SK-N-SH (cell line): ENCODE data around the gene ZFHX3.

Source experiments
- EP300 ChIP-seq, 2 experiments: IDR thresholded peaks; 2 replicates each; pipeline versions ENCODE4 v1.4.0 to v1.6.1; 2012; ENCODE audit warnings: borderline replicate concordance in 1 of 2, low read depth in 1 of 2, low read length in 1 of 2
- JUND ChIP-seq: IDR thresholded peaks from 2 replicates; pipeline ENCODE4 v1.4.0; 2012
- NFIC ChIP-seq: IDR thresholded peaks from 2 replicates; pipeline ENCODE4 v1.4.0; 2012; ENCODE audit warnings: borderline replicate concordance
- NRF1 ChIP-seq: IDR thresholded peaks from 2 replicates; pipeline ENCODE4 v1.6.1; 2012; ENCODE audit warnings: low read depth, mild to moderate bottlenecking, low read length
- RAD21 ChIP-seq: IDR thresholded peaks from 2 replicates; pipeline ENCODE4 v1.6.1; 2012; ENCODE audit warnings: mild to moderate bottlenecking, low read length
- RCOR1 ChIP-seq: fragments of 150-350 bp; IDR thresholded peaks from 2 replicates; pipeline ENCODE4 v1.6.1; 2017; ENCODE audit warnings: antibody characterized with exemption, low read length
- RFX5 ChIP-seq: IDR thresholded peaks from 2 replicates; pipeline ENCODE4 v1.6.1; 2012; ENCODE audit warnings: mild to moderate bottlenecking, improper control_type of control experiment, low read length
- SMC3 ChIP-seq: IDR thresholded peaks from 2 replicates; pipeline ENCODE4 v1.6.1; 2012; ENCODE audit warnings: low read depth, low read length, improper control_type of control experiment
- TF ChIP-seq, protein P1 (sequence below): fragments of 200-600 bp; sonication (generic); IDR thresholded peaks from 2 replicates; pipeline ENCODE4 v1.6.1; 2017; ENCODE audit warnings: antibody characterized with exemption, mild to moderate bottlenecking, moderate library complexity
- TF ChIP-seq, protein P2 (sequence below): IDR thresholded peaks from 2 replicates; pipeline ENCODE4 v1.6.1; 2012; ENCODE audit warnings: mild to moderate bottlenecking, low read depth, low read length, moderate library complexity

DNA sequence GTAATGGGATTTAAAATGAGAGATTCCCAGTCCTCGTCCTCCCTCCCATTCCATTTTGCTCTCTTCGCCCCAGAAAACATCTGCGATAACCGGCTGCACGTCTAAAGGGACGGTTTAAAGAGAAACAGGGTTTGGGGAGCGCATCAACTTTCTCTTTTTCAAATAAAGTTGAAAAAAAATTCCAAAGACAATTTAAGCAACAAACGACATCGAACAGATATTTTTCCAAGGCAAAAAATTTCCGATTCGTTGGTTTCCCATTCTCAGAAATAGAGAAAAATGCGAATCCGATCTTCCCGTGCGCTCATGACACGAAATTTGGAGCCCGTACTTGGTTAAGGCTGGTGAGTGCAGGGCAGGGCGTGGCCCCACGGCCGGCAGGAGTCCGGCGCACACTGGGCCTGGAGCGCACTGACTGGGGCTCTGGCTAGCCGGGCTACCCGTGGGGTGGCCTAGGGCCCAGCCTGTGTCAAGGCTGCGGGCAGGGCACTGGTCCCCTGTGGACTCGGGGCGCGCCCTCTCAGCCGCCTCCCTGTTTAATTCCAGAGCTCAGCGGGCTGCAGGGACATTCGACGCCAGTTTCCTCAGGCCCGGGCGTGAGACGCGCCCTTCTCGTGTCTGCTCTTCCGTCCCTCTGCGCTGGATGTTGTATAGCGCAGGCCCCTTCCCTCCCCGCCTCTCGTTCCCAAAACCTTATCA is 17.9 kb upstream of the ZFHX3 start:
- TF ChIP-seq EP300 (IDR thresholded peaks at IDR 0.05; ENCODE audit: borderline replicate concordance in 1 of 2, low read depth in 1 of 2, low read length in 1 of 2) (no peak), JUND (no peak), RCOR1 (no peak), RFX5 (no peak), RAD21 (no peak), SMC3 (no peak), NFIC (no peak), NRF1 (no peak)
- TF ChIP-seq, protein P1, sequence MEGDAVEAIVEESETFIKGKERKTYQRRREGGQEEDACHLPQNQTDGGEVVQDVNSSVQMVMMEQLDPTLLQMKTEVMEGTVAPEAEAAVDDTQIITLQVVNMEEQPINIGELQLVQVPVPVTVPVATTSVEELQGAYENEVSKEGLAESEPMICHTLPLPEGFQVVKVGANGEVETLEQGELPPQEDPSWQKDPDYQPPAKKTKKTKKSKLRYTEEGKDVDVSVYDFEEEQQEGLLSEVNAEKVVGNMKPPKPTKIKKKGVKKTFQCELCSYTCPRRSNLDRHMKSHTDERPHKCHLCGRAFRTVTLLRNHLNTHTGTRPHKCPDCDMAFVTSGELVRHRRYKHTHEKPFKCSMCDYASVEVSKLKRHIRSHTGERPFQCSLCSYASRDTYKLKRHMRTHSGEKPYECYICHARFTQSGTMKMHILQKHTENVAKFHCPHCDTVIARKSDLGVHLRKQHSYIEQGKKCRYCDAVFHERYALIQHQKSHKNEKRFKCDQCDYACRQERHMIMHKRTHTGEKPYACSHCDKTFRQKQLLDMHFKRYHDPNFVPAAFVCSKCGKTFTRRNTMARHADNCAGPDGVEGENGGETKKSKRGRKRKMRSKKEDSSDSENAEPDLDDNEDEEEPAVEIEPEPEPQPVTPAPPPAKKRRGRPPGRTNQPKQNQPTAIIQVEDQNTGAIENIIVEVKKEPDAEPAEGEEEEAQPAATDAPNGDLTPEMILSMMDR, result no peak
- TF ChIP-seq, protein P2, sequence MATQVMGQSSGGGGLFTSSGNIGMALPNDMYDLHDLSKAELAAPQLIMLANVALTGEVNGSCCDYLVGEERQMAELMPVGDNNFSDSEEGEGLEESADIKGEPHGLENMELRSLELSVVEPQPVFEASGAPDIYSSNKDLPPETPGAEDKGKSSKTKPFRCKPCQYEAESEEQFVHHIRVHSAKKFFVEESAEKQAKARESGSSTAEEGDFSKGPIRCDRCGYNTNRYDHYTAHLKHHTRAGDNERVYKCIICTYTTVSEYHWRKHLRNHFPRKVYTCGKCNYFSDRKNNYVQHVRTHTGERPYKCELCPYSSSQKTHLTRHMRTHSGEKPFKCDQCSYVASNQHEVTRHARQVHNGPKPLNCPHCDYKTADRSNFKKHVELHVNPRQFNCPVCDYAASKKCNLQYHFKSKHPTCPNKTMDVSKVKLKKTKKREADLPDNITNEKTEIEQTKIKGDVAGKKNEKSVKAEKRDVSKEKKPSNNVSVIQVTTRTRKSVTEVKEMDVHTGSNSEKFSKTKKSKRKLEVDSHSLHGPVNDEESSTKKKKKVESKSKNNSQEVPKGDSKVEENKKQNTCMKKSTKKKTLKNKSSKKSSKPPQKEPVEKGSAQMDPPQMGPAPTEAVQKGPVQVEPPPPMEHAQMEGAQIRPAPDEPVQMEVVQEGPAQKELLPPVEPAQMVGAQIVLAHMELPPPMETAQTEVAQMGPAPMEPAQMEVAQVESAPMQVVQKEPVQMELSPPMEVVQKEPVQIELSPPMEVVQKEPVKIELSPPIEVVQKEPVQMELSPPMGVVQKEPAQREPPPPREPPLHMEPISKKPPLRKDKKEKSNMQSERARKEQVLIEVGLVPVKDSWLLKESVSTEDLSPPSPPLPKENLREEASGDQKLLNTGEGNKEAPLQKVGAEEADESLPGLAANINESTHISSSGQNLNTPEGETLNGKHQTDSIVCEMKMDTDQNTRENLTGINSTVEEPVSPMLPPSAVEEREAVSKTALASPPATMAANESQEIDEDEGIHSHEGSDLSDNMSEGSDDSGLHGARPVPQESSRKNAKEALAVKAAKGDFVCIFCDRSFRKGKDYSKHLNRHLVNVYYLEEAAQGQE, result no peak
